ENCODE data around the gene PLB1. TPM values are rescaled to one million over a fixed set of nuclear protein-coding genes. Genes with fewer than 3 reads are reported as not detected.

PLB1 gene
- polyA plus RNA-seq, 3 donors, result 20.2 to 35.8 (median 23.9) TPM

- intact Hi-C loops (cut with micrococcal nuclease), result no loop called here
- H2AFZ ChIP-seq (ENCODE audit: insufficient read depth, low read depth, low read length, poor library complexity, severe bottlenecking), result no peak overlapping the region
- no peaks in the 10 kb centered on the region for H3K79me2 ChIP-seq (ENCODE audit: insufficient read depth, low read length)
- no peak overlapping the region for H3K4me3 ChIP-seq (replicated peaks in 1 of 3; ENCODE audit: low read depth in 2 of 3, low read length in 3 of 3)
- H3K9ac ChIP-seq (ENCODE audit: insufficient read depth, low read length, poor library complexity, severe bottlenecking), result no peak overlapping the region
- no peaks in the 10 kb centered on the region for H3K4me1 ChIP-seq (ENCODE audit: control insufficient read depth in 1 of 2, insufficient read depth in 2 of 2, low read length in 2 of 2)
- H3K4me2 ChIP-seq (replicated peaks; ENCODE audit: extremely low read depth, low read length, poor library complexity, severe bottlenecking), result no peak overlapping the region
- H3K27ac ChIP-seq (ENCODE audit: low read depth in 1 of 2, low read length in 2 of 2), result no peak overlapping the region
- no peaks in the 10 kb centered on the region for H4K20me1 ChIP-seq (ENCODE audit: insufficient read depth, low read length)
- DNase-seq, result no peak
- TF ChIP-seq CTCF (IDR thresholded peaks at IDR 0.05), result no peak
- Mint-ChIP-seq H3K27me3 (ENCODE audit: low read depth in 3 of 3) (peaks cover 5 to 9% (median 6%) of the 10 kb centered on the region in 3 donors), H3K4me1 (no peaks in the 10 kb centered on the region), H3K36me3 (no peaks in the 10 kb centered on the region), H3K9me3 (peaks cover 0 to 2% (median 0%) of the 10 kb centered on the region in 7 donors), H3K4me3 (no peak overlapping the region), H3K27ac (no peak overlapping the region)
- H3K27me3 ChIP-seq (ENCODE audit: control insufficient read depth in 2 of 2, insufficient read depth in 2 of 2, low read length in 2 of 2), result no peaks in the 10 kb centered on the region
- no peaks in the 10 kb centered on the region for H3K9me3 ChIP-seq (replicated peaks in 1 of 2; ENCODE audit: control insufficient read depth in 1 of 2, insufficient read depth in 1 of 2, low read length in 2 of 2)
- WGBS (ENCODE audit: insufficient coverage), result 54% methylated on average over 3 of the region's 7 CpGs
- no peaks in the 10 kb centered on the region for H3K36me3 ChIP-seq (replicated peaks in 1 of 2; ENCODE audit: control insufficient read depth in 1 of 2, insufficient read depth in 2 of 2, low read length in 2 of 2)
Measured at GRCh38 chr2:28546242-28546641, 50.4 kb downstream of the PLB1 start.

DNA sequence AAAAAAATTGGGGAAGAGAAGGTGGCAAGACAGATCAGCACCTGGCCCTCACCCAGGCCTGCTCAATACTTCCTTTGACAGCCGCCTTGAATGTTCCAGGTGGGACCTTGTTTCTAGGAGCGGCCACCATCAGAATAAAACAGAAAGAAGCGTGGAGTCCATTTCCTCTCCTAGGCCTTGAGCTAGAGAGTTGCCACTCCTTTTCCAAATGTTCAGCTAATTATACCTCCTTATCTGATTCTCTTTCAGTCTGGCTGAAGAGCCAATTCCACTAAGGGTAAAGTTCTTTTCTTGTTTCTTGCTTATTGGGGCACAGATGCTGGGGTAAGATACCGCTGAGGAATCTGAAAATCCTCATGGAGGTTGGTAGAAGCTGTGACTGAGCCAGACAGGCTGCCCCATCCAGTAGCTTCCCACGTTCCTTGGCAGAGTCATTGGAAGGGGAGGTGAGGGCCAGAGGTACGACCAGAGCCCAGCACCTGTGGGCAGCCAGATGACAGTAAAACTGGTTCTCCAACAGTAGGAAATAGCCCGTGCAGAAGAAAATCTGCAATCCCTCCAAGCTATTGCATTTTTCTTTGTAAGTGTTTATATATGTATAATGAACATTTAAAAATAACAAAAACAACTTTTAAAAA lies 51.5 kb downstream of the PLB1 start:
- Histone ChIP-seq H3K9ac (ENCODE audit: insufficient read depth, low read length, poor library complexity, severe bottlenecking) (no peak overlapping the region), H4K20me1 (ENCODE audit: insufficient read depth, low read length) (no peaks in the 10 kb centered on the region), H3K27ac (ENCODE audit: low read depth in 1 of 2, low read length in 2 of 2) (no peak overlapping the region), H3K27me3 (ENCODE audit: control insufficient read depth in 2 of 2, insufficient read depth in 2 of 2, low read length in 2 of 2) (no peaks in the 10 kb centered on the region), H3K4me3 (replicated peaks in 1 of 3; ENCODE audit: low read depth in 2 of 3, low read length in 3 of 3) (no peak overlapping the region), H3K4me1 (ENCODE audit: control insufficient read depth in 1 of 2, insufficient read depth in 2 of 2, low read length in 2 of 2) (no peaks in the 10 kb centered on the region), H2AFZ (ENCODE audit: insufficient read depth, low read depth, low read length, poor library complexity, severe bottlenecking) (no peak overlapping the region), H3K4me2 (replicated peaks; ENCODE audit: extremely low read depth, low read length, poor library complexity, severe bottlenecking) (no peak overlapping the region), H3K79me2 (ENCODE audit: insufficient read depth, low read length) (no peaks in the 10 kb centered on the region), H3K36me3 (replicated peaks in 1 of 2; ENCODE audit: control insufficient read depth in 1 of 2, insufficient read depth in 2 of 2, low read length in 2 of 2) (no peaks in the 10 kb centered on the region), H3K9me3 (replicated peaks in 1 of 2; ENCODE audit: control insufficient read depth in 1 of 2, insufficient read depth in 1 of 2, low read length in 2 of 2) (no peaks in the 10 kb centered on the region)
- Mint-ChIP-seq H3K4me1 (no peaks in the 10 kb centered on the region), H3K4me3 (no peak overlapping the region), H3K27ac (no peak overlapping the region), H3K27me3 (ENCODE audit: low read depth in 3 of 3) (peaks cover 5 to 6% (median 5%) of the 10 kb centered on the region in 3 donors), H3K36me3 (no peaks in the 10 kb centered on the region), H3K9me3 (peaks cover 0 to 2% (median 0%) of the 10 kb centered on the region in 7 donors)
- 90% methylated on average over 2 of the region's 7 CpGs for WGBS (ENCODE audit: insufficient coverage)
- no peak for TF ChIP-seq CTCF (IDR thresholded peaks at IDR 0.05)
- no peak for DNase-seq
- intact Hi-C loops (cut with micrococcal nuclease), result no loop called here
